GM12892 (cell line): ENCODE data around the gene CD96.

Experiments
- POLR2A ChIP-seq: IDR thresholded peaks from 2 replicates; pipeline ENCODE4 v1.6.1; 2011; ENCODE audit warnings: low read depth, low read length, control low read depth
- POLR2AphosphoS5 ChIP-seq: IDR thresholded peaks from 2 replicates; pipeline ENCODE4 v1.6.1; 2011; ENCODE audit warnings: low read depth, low read length, control low read depth

DNA sequence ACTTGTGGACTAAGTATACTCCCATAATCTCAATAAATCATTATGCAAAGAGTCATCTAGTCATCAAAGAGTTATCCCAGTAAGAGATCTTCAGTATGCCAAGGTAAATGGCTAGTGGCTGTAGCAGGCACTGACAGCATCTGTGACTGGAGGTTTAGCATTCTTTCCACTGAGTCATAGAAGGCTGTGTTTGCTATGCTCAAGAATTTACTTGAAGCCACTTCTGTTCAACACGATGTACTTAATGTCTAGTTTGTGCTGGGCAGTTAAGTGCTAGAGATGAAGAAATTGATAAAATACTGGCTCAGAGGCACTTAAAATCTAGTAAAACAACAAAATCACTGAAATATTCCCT, 40.1 kb downstream of the CD96 start:
- no peak for TF ChIP-seq POLR2A
- no peak for TF ChIP-seq POLR2AphosphoS5
